GM19238 (cell line): ENCODE data around the gene DOK7.
A peak's percentile ranks its signal among the peaks of the same experiment; 100 is the strongest.
"Not testable (repeated sequence)": the region's sequence is repeated elsewhere in the genome, so short reads cannot be mapped to it uniquely, and the experiment has no call there.

ENCODE experiments used
- DNase-seq: peaks from one replicate; pipeline ENCODE4 v3.0.0; 2011; ENCODE audit warnings: low spot score; ENCODE audit not compliant: insufficient read length

The DOK7 gene

GRCh38 chr4:3531879-3532750, 69.0 kb downstream of the DOK7 start, which contains the start of gene LRPAP1:
Gene LRPAP1 (minus strand): TSS chr4:3532422. CDS start chr4:3532412, 10 bp downstream.
- peak; percentile 100 for DNase-seq

GRCh38 chr4:3532751-3533422, 69.8 kb downstream of the DOK7 start:
- no peak for DNase-seq

DNA sequence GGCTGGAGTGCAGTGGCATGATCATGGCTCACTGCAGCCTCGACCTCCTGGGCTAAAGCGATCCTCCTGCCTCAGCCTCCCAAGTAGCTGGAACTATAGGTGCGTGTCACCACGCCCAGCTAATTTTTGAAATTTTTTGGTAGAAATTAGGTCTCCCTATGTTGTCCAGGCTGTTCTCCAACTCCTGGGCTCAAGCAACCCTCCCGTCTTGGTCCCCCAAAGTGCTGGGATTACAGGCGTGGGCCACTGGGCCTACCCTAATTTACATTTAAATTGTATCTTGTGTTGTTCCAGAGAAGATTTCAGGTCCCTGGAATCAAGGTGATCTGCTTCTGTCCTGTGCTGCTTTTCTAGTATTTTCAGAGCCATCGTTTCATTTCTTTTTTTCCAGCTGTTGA, 70.3 kb downstream of the DOK7 start:
- DNase-seq, result no peak

DNA sequence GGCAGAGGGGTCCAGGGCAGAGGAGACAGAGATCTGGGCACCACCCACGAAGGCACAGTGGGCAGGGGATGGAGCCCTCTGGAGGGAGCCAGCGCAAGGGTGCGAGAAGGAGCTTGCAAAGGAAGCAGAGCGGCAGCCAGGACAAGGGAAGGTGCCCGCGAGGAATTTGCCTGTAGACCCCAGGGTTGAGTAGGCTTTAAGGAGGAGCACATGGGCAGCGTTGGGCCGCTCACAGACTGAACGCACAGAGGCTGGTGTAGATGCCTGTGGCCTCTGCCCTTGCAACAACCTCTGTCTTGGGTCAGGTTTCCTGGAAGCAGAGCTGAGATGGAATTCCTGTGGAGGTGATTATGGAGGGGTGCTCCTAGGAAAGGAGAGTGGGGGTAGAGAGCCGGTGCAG, 72.7 kb downstream of the DOK7 start:
- DNase-seq, result not testable (repeated sequence)

DNA sequence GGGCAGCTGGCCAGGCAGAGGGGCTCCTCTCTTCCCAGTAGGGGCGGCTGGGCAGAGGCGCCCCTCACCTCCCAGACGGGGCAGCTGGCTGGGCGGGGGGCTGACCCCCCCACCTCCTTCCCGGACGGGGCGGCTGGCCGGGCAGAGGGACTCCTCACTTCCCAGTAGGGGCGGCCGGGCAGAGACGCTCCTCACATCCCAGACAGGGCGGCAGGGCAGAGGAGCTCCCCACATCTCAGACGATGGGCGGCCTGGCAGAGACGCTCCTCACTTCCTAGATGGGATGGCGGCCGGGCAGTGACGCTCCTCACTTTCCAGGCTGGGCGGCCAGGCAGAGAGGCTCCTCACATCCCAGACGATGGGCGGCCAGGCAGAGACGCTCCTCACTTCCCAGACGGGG, 75.8 kb downstream of the DOK7 start:
- DNase-seq, result not testable (repeated sequence)

DNA sequence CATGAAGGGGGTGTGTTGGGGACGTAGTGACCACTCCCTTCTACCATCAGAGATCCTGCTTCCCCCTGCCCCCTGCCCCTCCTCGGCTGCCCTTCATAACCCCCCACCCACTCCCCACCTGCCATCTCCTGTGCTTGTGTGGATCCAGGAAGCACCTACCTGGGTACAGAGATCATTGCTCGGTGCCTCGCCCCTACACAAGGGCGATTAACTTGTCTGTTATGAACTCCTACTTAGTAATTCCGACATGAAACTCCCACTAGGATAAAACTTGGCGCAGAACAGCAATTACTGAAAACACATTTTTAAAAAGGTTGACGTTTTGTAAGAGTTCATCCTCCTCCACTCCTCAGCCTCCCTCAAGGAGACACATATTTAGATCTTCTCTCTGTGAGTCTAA, 80.3 kb downstream of the DOK7 start:
- DNase-seq, result not testable (repeated sequence)
